ENCODE data around the gene ERGIC1.

Gene ERGIC1

DNA sequence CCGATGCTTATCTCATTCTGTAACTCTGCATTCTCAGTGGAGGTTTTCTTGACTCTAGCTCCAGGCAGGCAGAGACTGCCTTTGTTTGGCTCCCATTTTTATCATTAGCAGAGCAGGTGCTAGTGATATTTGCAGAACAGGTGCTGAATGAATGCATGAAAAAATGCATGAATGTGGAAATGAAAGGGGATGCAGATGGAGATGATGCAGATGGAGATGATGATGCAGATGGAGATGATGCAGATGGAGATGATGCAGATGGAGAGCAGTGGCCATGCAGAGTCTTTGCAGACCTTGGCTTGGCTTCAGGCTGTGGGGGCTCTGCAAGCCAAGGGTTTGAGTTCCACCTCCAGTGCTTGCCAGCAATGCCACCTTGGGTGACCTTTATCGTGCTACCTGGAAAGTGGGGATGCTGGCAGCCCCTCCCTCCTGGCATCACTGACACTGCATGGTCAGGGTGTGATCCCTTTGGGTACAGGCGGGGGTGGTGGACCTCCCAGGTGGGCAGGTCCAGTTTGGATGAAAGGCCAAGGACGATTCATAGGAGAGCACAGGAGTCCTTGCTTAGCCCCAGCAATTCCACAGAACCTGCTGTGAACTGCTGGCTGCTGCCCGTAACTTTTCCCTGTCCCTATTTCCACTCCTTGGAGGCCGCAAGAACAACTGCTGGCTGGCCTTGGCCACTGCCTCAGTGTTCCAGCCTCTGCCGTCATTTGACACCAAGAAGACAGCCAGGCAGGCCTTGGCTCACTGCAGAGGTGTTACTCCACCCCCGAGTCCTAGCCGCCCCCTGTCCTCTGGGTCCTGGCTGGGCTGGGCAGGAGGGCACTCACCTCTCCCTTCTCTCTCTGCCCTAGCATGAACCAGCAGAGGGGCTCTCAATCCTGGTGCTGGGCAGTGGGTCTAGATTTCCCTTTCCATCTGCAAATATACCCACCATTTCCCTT, 33.0 kb downstream of the ERGIC1 start:
- no peak for DNase-seq (ENCODE audit: low read depth)
- no peak overlapping the region for H3K4me3 ChIP-seq (ENCODE audit: low read depth, low read length)

DNA sequence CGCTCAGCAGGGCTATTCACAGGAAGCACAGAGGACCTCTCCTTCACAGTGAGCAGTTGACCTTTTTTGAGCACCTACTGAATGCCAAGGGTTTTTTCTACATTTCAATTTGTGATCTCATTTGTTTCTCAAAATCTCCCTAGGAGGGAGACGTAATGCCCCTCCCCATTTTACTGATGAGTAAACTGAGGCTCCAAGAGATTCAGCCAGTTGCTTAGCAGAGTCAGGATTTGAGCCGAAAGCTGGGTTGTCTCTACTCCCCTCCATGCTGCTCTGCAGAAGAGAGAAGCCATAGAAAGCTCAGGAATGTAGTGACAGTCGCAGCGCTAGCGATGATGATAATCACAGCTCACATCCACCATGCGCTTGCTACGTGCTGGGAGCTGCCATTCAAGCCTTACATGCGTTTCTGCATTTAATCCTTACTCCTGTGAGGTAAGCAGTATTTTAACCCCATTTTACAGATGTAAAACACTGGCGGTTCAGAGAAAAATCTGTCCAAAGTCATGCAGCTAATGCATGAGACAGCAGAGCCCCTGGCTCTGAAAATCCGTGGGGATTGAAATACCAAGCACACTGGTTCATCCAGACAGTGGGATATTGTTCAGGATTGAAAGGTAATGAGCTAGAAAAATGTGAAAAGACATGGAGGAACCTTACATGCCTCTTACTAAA, 33.8 kb downstream of the ERGIC1 start:
- TF ChIP-seq, protein P1, sequence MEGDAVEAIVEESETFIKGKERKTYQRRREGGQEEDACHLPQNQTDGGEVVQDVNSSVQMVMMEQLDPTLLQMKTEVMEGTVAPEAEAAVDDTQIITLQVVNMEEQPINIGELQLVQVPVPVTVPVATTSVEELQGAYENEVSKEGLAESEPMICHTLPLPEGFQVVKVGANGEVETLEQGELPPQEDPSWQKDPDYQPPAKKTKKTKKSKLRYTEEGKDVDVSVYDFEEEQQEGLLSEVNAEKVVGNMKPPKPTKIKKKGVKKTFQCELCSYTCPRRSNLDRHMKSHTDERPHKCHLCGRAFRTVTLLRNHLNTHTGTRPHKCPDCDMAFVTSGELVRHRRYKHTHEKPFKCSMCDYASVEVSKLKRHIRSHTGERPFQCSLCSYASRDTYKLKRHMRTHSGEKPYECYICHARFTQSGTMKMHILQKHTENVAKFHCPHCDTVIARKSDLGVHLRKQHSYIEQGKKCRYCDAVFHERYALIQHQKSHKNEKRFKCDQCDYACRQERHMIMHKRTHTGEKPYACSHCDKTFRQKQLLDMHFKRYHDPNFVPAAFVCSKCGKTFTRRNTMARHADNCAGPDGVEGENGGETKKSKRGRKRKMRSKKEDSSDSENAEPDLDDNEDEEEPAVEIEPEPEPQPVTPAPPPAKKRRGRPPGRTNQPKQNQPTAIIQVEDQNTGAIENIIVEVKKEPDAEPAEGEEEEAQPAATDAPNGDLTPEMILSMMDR (IDR thresholded peaks at IDR 0.05; ENCODE audit: low read depth, low read length, missing control alignments), result no peak
- no peak overlapping the region for H3K4me3 ChIP-seq (ENCODE audit: low read depth, low read length)
- DNase-seq (ENCODE audit: low read depth), result no peak

More for the DNA sequence above, 33.0 kb downstream of the ERGIC1 start:
- TF ChIP-seq, protein P1 (IDR thresholded peaks at IDR 0.05; ENCODE audit: low read depth, low read length, missing control alignments), result no peak

DNA sequence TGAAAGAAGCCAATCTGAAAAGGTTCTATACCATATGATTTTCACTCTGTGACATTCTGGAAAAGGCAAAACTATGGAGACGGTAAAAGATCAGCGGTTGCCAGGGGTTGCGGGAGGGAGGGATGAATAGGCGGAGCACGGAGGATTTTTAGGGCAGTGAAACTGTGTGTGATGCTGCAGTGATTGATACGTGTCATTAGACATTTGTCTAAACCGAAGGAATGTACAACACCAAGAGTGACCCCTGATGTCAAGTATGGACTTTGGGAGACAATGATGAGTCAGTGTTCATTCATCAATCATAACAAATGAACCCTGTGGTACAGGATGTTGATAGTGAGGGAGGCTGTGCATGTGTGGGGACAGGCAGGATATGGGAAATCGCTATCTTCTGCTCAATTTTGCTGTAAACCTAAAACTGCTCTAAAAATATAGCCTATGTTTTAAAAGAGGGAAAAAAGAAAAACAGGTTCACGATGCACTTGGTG, 34.4 kb downstream of the ERGIC1 start:
- DNase-seq (ENCODE audit: low read depth), result no peak
- no peak overlapping the region for H3K4me3 ChIP-seq (ENCODE audit: low read depth, low read length)
- TF ChIP-seq, protein P1 (IDR thresholded peaks at IDR 0.05; ENCODE audit: low read depth, low read length, missing control alignments), result no peak

DNA sequence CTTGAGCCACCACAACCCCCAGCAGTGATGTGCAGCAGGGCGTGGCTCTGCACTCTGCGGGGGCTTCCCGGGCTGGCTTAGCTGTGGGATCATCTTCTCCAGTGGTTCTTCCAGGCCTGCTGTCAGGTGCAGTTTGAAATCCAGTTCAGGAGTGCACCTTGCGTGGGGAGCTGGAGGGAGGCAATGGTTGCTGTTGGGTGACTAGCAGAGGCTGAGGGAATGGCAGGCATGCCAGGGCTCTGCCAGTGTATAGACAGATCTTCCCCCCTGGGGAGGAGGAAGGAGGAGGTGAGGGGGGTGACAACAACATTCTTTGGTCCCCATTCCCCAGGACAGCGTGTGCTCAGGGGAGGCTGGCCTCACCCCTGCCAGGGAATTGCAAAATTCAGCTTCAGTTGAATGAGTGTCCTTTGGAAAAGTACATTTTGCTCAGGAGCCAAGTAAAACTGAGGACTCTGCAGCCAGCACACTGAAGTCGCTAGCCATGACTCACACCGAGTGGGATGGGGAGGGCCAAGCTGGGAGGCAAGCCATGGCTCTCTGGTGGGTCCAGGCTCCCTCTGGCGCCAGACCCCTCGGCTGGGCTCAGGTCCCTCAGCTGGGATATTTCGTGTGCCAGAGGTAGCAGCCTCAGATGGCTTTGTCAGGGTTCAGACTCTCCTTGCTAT, 35.0 kb downstream of the ERGIC1 start:
- H3K4me3 ChIP-seq (ENCODE audit: low read depth, low read length), result no peak overlapping the region
- no peak for DNase-seq (ENCODE audit: low read depth)

DNA sequence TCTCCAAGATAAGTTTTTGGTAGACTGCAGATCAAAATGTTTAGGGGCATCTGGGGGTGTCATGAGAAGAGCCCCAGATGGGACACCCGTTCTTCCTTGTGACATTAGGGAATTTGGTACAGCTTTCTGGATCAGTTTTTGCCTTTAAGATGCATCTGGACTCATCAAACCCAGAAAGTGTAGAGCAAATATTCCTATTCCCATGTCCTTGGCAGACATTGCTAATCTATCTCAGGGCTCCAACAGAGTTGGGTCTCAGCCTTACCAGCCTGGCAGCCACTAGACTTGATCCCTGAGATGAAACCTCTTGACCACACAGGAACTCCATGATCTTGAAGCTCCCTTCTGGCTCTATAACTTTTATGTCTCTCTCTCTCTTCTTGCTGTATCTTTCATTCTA, 35.6 kb downstream of the ERGIC1 start:
- DNase-seq (ENCODE audit: low read depth), result no peak
- TF ChIP-seq, protein P1 (IDR thresholded peaks at IDR 0.05; ENCODE audit: low read depth, low read length, missing control alignments), result no peak
- no peak overlapping the region for H3K4me3 ChIP-seq (ENCODE audit: low read depth, low read length)

More for the DNA sequence above, 35.0 kb downstream of the ERGIC1 start:
- TF ChIP-seq, protein P1 (IDR thresholded peaks at IDR 0.05; ENCODE audit: low read depth, low read length, missing control alignments), result no peak

DNA sequence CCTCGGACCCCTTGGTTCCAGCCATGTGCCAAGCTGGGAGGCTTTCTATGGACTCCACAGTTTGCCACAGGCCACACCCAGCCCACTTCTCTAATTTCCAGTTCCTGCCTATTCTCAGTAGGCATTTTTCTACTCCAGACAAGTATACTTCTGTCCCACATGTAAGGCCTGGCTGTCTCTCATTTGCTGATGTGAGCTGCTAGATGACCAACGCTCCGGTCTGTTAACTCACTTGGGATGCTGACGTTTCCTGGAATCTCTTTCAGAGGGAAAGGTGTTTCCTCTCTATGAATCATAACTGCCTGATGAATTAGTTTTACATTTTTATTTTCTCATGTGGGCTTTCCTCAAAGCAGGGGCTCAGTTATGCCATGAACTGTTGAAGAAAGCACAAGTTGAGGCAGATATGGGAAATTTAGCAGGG, 36.3 kb downstream of the ERGIC1 start:
- no peak for DNase-seq (ENCODE audit: low read depth)
- H3K4me3 ChIP-seq (ENCODE audit: low read depth, low read length), result no peak overlapping the region

More for the DNA sequence above, 36.3 kb downstream of the ERGIC1 start:
- TF ChIP-seq, protein P1 (IDR thresholded peaks at IDR 0.05; ENCODE audit: low read depth, low read length, missing control alignments), result no peak
